CD4-positive, alpha-beta T cell treated with Interleukin-15 for 4 hours (primary cell): ENCODE data around the gene MGME1.

ENCODE experiments used
- DNase-seq: peaks from one replicate; pipeline ENCODE4 v3.0.0-alpha.2; 2020; ENCODE audit warnings: low spot score

The MGME1 gene

DNA sequence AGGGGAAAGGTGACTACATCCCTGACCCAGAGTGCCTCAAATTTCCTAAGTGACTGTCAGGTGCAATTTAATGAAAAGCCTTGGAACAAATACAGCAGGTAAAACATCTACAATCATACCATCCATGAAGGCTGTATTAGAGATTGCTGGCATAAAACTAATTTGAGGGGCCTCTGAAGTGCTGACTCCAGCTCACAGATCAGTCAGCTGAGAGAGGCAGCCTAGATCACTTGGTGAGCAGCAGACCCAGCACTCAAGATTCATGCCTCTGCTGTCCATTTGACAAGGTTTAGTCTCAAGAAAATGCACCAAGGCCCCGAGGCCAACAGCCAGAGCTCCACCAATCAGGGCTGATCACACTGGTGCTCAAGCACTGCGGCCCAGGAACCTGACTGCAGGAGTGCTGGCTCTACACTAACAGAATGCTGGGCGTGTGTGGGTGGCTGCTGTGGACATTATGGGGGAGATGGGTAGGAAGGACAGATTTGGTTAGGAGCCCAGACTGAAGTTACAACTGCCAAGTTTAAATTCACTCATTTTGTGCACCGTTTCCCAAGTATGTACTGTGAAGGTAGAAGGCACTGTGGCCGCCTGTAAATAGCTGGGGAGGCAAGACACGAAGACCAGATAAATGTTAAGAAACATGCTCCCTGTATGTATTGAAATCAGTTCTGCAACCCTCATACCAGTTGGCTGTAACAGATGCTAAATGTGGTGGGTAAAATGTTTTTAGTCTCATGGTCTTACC, 28.4 kb upstream of the MGME1 start:
- DNase-seq: no peak

DNA sequence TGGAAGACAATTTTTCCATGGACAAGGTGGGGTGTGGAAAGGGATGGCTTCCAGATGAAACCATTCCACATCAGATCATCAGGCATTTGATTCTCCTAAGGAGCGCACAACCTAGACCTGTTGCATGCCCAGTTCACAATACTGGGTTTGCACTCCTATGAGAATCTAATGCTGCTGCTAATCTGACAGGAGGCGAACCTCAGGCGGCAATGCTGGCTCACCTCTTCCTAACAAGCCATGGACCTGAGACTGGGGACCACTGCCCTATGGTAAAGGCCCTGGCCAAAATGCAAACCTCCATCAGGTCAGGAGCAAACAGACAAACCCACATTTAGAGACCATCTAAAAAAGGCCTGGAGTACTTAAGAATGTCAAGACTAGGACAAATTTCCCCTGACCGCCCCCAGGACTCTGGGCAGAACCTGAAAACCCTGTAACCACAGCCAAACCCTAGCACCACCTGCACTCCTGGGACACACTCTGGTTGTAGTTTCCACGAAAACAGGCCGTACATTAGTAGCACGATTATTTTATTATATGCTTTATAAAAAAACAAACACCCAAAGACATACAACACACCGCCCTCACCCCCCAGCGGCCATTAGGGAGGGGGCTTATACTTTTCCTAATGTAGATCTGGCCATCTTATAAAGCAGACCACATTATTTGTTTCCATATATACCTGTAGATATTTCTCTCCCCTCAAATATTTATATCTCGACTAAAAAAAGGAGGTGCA, 27.6 kb upstream of the MGME1 start:
- DNase-seq: no peak

DNA sequence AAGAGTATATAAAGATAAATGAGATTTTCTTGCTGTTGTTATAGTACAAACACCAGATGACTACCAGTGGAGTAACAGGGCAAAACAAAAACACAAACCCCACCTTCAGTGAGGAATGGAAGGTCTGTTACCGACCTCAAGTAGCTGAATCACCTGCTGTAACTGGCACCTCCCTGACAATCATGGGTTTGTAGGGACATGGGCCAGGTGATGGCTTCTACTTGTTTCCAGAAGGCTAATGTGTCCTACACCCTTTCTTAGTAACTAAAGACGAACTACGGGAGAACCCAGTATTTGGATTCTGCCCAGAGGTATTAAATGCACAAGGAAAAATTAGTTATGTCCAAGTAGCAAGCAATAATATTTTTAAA, 27.0 kb upstream of the MGME1 start:
- no peak for DNase-seq

DNA sequence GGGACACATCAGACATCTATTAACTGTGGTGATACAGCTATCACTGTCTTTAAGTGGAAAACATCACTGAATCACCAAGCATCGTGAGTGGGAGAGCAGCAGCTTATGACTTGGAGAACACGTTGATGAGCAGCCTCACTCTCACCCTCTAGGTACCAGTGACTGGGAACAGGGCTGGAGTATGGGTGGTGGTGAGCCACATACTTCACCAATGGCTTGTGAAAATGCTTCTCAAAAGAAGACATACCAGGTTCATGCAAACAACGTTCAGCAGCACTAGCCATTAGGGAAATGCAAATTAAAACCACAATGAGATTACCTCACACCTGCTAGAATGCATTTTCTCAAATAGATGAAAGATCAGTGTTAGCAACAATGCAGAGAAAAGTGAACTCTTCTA, 25.5 kb upstream of the MGME1 start:
- DNase-seq: no peak

DNA sequence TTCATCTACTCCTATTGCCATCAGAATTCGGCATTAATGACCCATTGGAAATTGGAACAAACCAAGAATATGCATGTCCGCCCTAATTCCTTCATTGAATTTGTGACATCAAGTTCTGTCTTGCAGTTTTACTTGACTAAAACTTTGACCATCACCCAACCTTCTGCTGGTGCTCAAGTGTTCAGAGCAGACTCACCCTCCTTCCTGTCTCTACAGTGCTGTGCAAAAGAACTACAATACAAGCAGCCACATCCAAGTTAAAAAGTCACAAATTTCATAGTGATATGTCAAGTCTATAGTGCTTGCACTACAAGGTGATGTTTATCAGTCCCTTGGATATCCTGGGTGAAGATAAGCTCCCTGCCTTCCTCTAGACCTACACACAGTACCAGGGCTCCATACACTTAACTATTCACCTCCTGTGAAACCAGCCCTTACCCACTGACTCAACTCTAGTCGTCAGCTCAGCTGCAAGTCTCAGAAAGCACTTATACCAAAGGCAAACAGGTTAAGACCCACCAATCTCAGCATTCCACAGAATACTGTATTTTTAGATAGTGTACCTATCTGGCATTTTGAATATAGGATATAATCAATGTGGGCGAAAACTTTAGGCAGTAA, 23.9 kb upstream of the MGME1 start:
- no peak for DNase-seq

DNA sequence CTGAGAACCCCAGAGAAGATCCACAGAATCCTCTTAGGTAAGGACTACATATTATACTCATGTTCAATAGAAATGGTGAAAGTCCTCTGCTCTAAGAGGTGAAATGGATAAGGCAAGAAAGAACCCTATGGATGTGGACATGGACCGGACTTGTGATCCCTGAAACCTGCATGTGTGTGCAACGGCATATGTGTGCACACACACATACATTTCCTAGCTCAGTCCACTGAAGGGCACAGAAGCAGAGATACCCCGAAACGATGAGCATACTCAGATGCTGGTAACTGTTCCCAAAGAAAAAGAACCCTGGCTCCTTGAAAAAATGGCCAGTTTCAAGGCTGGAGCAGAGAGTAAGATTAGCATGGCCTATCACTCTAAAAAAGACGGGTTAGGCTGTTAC, 22.8 kb upstream of the MGME1 start:
- DNase-seq: no peak

DNA sequence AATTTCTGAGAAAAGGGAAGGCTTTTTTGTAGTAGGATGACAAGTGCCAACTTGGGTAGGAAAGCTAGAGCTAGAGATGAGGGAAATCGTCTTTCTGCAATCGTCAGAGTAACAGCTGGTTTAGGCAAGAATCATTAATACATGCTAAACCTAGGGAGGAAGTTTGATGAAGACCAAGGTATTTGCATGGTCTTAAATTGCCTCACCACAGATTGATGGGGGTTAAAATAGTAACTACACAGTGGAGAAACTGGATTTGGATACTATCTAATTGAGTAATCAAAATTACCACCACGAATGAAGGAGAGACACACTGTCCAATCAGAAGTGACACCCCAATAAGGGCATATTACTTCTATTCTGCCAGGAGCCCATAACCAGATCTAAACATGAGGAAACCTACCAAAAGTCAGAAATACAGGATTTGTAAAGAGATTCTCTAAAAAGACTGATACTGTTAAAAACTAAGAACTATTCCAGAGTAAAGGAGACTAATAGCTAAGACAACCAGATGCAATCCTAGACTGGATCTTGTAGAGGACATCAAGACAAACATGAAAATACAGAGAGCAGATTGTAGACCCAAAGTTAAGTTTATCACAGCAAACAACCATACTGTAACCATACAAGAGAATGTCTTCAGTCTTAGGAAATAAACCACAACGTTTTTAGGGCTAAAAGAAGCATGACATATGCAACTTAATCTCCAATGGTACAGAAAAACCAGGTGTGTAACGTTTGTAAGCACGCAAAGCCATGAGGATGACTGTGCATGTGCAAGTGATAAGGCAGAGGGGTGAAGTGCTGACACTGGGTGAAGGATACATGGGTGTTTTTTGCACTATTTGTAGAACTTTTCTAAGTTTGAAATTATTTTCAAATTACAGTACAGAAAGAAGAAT, 22.0 kb upstream of the MGME1 start:
- no peak for DNase-seq

DNA sequence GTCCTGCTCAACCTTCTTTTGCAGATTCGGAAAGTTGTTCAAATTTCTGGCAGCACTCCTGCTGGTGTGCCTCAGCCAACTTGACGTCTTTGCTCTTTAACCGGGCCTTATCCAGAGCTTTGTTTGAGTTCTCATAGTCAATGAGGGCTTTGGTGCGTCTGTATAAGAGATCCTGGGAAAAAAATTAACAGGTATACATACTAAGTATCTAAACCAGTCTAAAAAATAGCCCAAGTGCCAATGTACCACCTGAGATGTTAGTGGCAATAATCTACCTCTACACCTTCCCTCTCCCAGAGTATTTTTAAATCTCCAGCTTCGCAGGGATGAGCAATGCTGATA, 21.4 kb upstream of the MGME1 start:
- DNase-seq: no peak

DNA sequence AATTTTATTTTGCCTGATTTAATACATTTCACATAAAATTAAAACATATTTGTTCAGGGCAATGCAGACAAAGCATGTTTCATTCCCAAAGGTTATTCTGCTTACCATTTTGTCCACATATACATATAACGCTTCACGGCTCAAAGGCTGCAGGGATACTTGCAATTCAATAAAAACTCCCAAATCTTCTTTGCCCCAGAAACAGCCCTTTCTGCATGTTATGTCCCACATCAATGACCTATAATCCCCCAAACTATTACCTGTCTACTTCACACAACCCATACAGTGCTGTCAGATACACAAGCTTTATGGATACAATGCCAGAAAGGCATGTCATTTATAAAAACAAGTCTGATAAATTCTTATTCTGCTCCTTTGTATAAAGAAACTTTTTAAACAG, 20.4 kb upstream of the MGME1 start:
- no peak for DNase-seq

DNA sequence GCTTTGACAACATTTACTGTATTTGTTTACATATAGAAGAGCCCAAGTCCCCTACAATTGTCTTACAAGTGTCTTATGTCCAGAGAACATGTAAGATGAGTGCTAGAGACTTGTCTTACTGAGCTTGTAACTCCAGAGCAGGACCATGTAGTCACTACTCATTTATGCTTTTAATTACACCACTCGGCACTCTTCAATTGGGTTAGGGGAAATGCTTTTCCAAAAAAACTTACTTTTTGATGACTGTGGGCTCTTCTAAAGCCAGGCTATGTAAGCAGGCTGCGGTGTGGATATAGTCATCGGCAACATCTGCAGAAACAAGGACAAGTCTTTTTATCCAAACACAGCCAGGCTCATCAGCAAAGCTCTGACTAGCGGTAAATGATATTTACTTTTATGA, 18.9 kb upstream of the MGME1 start:
- DNase-seq: no peak

DNA sequence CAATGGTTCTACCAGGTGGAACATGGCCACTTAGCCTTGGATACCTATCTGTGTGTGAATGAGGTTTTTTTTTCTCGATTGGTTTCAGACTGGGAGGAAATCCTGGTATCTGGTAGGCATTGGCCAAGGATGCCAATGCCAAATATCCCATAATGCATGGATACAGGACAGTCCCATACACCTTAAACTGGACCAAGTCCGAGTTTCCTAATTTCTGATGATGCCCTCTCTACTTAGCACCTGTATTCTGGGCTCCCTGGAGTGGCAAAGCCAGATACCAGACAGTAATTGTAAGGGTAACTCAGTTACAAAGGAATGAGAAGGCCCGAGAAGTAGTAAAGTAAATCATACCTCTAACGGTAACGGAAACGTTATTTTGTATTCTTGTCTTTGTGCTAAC, 18.1 kb upstream of the MGME1 start:
- no peak for DNase-seq

DNA sequence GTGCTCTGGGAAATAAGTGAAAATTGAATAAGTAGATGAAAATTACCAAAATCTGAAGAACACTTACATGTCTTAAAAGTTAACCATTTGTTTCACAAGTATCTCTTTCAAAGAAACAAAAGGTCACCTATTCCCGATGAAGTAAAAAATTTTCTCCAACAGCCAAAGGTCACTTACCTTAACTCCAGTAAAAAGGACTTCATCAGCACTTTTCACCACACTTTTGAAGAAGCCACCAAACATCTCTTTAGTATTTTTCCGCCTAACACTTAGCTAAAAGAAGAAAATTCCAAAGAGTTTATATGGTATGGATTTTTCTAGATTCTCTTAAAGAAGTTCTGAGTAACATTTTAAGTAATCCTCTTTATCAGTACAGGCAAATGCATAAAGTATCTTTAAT, 17.5 kb upstream of the MGME1 start:
- DNase-seq: no peak

DNA sequence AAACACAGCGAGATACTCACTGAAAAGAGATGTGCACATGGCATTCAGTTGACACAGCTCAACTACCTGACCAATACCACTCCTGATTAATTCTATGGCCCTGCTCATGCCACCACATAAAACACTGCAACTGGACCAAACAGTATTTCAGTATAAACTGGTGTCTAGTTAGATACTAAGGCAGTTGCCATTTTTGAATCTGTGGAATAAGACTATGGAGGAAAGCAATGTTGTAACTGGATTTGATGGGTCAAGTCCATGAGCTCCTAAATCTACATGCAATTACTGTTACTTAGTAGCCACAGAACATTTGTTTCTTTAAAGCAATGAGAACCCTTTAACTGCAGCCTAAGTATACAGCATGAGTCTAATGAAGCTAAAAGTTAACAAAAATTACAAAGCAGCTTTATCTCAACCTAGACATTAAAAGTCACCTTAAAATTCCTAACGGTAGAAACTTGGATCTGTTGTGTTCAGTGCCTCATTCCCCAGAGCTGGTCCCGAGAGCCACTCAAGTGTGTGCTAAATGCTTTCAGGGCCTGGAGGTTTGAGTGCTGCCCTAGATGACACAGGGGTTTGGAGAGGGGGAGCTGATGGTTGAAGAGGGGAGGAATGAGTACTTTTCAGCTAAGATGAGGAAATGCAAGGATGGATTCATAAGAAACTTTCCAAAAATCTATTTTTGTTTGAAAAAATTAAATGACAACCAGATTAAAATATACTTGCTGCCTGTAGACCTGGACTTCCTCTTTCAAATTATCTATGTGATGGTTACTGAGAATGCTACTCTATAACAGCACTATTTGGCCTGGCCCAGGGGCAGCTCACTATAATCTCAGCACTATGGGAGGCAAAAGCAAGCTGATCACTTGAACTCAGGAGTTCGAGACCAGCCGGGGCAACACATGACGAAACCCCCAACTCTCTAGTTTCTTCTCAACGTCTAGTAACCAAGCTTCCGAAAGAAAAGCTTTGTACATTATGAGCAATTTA, 15.8 kb upstream of the MGME1 start:
- no peak for DNase-seq

DNA sequence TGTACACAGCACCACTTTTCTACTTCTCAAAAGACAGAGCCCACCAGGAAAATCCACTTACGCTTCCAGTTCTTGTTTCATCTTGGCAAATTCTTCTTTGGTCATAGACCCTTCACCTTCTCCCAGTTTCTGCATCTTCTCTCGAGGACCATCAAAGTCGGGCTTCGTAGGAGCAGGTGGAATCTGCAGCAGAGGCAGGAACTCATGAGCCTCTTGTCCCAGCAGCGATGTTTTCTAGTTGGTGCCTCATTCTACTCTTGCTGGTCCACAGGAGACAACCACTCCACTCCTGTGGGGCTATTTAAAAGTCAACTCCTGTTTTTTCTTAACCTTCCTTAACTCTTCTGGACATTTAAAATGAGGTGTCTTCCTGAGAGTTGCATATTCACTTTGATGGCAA, 14.9 kb upstream of the MGME1 start:
- no peak for DNase-seq

DNA sequence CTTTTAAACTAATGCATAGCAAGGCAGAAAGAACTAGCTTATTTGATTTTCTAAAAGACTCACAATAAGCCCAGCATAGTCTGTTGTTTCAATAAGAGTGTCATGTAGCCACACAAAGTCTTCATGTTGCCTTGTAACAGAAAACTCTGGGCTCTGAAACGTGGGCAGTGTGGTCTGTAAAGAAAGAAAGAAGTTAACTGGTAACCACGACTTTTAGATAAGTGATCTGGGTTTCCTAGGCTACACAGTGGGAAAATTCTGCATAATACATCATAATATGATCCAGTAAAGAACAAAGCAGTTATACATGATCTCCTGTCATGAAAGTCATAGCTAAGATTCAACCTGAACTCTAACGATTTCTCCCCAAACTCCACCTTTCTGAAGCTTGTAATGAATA, 13.5 kb upstream of the MGME1 start:
- no peak for DNase-seq

DNA sequence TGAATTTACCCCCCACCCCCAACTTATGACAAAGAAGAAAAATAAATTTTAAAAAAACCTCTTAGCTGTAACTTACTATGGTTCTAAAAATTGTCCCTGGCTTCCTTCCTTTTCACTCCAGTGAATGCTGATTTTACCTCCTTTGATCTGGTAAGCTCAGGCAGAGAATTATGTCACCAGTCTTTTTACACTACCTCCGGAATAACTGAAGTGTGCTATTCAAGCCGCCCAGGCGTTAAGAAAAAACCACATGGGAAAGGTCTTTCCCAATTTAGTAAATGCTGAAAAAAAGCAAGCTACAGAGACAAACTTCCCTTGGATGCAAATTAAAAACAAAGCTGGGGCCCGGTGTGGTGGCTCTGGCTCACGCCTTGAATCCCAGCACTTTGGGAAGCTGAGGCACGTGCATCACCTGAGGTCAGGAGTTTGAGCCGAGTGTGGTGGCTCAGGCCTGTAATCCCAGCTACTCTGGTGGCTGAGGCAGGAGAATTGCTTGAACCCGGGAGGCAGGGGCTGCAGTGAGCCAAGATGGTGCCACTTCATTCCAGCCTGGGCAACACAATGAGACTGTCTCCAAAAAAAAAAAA, 12.6 kb upstream of the MGME1 start:
- no peak for DNase-seq

DNA sequence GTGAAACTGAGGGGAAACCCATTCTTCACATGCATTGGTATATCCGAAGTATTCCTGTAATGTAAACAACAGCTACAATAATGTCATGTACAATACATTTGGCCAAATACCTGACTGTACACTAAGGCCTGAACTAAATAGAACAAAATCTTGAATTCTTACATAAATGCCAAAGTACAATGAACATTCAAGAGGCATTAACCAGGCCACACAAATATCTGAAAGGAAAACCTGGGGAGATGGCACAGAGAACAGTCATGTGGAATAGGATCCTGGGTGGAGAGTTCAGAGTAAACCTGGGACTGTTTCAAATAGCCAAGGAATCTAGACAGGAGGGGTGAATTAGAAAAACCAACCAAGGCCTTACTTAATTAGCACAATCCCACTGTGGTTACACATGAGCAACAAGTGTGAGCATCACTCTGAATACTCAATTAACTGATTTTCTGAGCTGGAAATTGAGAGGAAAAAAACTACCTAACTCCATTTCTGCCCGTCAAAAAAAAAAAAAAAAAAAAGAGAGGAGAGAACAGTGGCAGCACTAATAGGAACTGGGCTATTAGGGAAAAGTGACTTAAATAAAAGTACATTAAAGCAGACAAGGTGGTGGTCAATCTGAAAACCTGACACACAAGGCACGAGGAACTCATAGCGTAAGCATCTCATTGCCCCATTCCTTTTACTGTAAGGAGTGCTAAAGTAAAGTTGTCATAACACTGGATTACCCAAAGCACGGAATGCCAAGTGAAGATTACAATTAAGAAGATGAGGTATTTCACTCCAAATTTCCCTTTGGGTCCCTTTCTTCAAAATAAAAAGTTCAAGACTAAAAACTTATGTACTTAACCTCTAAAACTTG, 11.1 kb upstream of the MGME1 start:
- DNase-seq: no peak

DNA sequence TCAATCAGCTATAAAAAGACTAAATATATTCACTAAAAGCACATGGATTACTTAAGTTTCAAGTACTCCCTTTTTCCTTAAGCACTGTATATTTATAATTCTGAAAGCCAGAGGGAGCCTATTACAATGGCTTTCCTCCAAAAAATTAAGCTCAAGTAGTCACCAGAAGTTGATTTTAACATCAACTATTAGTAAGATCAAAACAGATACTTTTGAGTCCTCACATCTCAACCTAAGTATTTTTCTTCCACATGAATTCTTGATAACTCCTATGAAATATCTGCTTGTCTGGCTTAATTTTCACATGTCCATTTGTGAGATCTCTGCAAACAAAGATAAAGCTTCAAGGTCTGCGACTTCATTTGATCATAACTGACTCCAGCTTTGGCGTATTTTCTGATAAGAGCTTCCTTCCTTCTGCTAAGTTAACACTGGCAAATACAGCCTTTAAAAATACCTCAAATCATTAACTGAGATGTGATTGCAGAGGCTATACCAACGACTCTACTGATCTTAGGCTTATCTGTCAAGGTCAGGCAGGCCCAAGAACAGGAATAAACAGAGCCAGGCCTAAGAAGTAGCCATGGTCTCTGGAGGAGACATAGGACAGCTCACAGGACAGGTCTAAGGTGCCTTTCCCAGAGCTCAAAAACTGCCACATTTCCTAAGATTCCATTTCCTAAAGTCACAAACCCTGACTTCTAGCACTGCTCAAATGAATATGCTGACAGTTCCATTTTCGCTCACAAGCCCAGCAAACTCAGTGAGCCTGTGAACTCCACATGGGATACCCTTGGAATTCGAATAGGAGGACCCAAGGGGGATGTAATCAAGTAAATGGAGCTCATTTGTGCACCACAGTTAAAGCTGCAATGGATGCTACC, 10.2 kb upstream of the MGME1 start:
- no peak for DNase-seq

DNA sequence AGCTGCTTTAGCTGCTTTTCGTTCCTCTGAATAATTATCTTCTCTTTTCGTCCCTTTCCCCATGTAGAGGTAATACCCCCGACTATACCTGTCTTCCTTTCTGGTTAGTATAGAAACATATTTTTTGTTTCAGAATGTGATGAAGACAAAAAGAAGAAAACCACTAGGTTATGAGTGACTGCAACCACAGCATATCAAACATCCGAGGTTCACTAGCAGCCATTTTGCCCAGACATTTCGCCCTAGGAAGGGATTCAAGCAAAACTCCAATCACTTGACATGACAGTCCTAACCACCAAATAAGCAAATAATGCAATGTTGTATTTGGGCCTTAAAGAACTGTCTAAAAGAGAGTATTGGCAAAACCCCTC, 9.6 kb upstream of the MGME1 start:
- no peak for DNase-seq
